COR-L47 (cell line): ENCODE data around the gene EYS.
"Not testable (repeated sequence)": the region's sequence is repeated elsewhere in the genome, so short reads cannot be mapped to it uniquely, and the experiment has no call there.

Experiments
- DNase-seq: peaks from one replicate; lab custom pipeline; 2025; lab: John Stamatoyannopoulos, UW

The EYS gene

DNA sequence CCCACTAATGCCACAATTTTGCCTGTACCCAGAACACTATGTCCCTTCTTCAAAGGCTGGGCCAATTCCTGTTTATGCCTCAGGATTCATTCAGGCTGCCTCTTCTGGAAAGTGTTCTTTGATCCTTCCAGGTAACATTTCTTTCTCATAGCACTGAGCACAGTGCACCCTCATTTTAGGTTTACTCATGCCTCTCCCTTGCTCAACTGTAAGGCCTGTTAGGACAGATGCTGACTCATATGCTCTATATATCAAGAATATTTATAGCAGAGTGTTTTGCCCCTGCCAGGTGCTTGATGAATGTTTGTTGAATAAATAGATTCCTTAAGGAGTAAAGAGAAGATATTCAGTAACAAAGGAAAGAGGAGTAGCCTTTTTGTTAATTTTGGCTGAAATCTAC is 1807.5 kb downstream of the EYS start:
- no peak for DNase-seq

- no peak for DNase-seq
Measured at GRCh38 chr6:63897952-63898351, 1809.1 kb downstream of the EYS start.

DNA sequence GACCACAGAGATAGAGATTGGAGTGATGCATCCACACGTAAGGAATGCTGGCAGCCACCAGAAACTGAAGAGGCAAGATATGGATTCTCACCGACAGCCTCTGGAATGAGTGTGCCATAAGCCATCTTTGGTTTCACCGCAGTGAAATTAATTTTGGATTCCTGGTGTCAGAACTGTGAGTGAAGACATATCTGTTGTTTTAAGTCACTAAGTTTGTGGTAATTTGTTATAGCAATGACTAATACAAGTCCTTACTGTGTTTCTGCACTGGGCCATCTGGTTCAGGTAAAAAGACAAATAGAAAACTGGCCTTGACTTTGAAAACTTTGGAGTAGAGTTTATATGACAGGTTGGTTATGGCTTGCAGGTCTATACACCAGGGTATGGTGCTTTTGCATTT is 1809.6 kb downstream of the EYS start:
- no peak for DNase-seq

DNA sequence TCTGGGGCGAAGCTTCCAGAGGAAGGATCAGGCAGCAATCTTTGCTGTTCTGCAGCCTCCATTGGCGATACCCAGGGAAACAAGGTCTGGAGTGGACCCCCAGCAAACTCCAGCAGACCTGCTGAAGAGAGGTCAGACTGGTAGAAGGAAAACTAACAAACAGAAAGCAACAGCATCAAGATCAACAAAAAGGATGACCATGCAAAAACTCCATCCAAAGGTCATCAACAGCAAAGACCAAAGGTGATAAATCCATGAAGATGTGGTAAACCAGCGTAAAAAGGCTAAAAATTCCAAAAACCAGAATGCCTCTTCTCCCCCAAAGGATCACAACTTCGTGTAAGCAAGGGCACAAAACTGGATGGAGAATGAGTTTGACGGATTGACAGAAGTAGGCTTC is 1818.6 kb downstream of the EYS start:
- no peak for DNase-seq

- not testable (repeated sequence) for DNase-seq
Measured at GRCh38 chr6:63887804-63888203, 1819.2 kb downstream of the EYS start.

- DNase-seq, result no peak
Measured at GRCh38 chr6:63887002-63887751, 1819.8 kb downstream of the EYS start.

DNA sequence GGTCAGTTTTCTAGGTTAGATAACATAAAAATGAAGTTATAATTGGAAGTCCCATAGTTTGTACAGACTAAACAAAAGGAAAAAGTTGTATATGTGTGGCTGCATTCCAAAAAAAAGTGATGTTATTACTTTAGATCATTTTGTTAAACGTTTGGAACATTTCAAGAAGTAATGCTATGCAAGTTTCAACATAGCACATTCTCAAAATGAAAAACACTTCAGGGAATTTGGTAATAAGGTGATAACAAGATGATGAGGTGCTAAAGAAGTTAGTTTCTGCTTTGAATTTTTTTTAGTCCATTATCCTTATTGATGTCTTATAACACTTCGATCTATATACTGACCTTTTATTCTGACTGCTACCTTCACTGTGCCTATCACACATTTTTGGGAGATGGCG is 1820.7 kb downstream of the EYS start:
- no peak for DNase-seq

GRCh38 chr6:63883597-63883996 is 1823.4 kb downstream of the EYS start:
- no peak for DNase-seq

- no peak for DNase-seq
Measured at GRCh38 chr6:63882208-63882607, 1824.8 kb downstream of the EYS start.

GRCh38 chr6:63881791-63882190 is 1825.2 kb downstream of the EYS start:
- DNase-seq, result no peak

- no peak for DNase-seq
Measured at GRCh38 chr6:63872233-63872632, 1834.8 kb downstream of the EYS start.

DNA sequence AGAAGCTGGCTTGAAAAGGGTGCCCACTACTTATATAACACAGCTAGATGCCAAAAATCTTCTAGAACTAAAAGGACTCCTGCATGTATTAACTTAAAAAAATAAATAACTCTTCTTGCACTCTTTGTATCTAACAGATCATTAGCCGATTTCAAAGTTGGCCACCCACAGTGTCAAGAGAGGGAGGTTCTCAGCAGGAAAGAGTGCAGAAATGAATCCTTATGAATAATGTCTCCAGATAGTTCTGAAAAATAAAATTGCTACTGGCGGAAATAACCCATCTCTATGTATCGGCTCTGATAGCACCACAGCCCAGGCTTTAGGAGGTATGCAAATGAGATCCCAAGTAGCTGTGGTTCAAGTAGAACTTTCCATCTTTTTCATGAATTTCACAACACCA is 1838.7 kb downstream of the EYS start:
- DNase-seq, result no peak

- no peak for DNase-seq
Measured at GRCh38 chr6:63864671-63865318, 1842.2 kb downstream of the EYS start.

DNA sequence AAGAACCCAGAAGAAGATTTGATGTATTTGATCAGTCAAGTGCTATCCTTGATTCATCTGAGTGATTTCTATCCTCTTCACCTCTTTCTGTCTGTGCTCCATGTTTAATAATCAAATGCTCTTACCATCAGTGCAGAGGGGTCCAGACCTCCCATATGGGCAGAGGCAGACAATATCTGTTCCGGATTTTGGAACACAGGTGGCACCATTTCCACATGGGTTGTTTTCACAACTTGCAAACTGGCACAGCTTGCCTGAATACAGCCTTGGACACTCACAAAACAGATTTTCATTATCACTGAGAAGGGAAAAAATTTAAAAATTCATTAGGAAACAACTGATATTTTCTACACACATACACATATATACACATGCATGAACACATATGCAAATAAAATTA is 1843.0 kb downstream of the EYS start:
- DNase-seq, result no peak

DNA sequence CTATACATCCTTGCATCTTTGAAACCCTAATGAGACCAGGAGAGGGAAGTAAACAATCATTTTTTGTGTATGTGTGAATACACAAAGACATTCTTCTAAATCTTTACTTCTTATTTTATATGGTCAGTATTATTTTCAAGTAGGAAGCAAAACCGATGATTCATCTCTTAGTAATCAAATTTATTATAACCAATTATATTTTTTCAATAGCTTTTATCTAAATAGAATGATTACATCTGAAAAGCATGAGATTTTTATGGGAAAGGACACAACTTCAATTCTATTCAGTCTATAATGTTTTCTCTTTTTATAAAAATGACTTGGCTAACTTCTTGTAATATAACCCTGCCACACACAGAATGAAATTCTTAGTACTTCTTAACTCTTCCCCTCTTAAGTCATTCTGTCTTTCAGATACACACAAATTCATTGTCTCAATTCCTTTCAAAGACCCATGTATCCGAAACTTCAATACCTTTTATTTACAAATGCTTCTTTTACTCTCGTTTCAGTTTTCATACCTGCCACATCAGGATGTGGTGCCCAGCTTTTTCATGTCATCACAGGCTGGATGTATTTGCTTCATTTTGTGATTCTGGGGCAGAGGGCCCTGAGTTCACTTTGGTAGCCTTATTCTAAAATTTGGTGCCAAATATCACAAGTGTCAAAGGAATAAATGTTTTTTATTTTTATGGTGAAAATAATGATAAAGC is 1844.4 kb downstream of the EYS start:
- no peak for DNase-seq

DNA sequence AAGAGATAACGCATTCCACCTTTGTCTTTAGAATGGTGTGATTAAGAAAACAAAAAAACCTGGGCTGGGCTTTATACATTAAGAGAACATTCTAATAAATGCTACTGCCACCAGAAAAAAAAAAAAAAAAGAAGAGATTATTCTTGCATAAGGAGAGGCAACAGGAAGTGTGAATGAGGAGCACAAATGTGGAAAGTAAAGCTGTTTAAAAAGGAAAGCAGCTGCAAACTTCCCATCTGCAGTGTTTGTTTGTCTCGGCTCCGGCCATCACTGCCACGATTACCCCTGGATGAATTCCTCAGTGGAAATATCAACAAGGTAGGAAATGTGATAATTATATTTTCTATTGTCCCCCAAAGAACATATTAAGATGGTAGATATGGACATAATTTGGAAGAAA is 1847.5 kb downstream of the EYS start:
- peak; percentile 5 for DNase-seq

- DNase-seq, result no peak
Measured at GRCh38 chr6:63858691-63859090, 1848.3 kb downstream of the EYS start.

GRCh38 chr6:63856271-63856670 is 1850.8 kb downstream of the EYS start:
- no peak for DNase-seq

DNA sequence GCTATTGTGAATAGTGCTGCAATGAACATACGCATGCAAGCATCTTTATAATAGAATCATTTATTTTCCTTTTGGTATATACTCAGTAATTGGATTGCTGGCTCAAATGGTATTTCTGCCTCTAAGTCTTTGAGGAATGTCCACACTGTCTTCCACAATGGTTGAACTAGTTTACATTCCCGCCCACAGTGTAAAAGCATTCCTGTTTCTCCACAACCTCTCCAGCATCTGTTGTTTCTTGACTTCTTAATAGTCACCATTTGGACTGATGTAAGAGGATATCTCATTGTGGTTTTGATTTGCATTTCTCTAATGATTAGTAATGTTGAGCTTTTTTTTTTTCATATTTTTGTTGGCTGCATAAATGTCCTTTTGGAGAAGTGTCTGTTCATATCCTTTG is 1862.7 kb downstream of the EYS start:
- DNase-seq, result no peak

DNA sequence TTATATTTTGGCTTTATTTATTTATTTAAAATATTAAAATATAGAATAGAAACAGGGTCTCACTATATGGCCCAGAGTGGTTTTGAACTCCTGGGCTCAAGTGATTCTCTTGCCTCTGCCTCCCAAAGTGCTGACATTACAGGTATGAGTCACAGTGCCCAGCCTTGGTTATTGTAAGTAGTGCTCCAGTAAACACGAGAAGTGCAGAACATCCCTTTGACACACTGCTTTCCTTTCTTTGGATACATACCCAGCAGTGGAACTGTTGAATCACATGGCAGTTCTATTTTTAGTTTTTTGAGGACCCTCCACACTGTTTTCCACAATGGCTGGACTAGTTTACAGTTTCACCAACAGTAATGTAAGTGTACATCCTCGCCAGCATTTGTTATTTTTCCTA is 1867.5 kb downstream of the EYS start:
- no peak for DNase-seq

DNA sequence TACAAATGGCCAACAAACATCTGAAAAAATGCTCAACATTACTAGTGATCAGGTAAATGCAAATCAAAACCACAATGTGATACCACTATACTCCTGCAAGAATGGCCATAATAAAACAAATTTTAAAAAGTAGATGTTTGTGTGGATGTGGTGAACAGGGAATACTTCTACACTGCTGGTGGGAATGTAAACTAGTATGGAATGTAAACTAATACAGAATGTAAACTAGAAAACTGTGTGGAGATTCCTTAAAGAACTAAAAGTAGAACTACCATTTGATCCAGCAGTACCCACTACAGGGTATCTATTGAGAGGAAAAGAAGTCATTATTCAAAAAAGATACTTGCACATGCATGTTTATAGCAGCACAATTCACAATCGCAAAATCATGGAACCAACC is 1878.3 kb downstream of the EYS start:
- not testable (repeated sequence) for DNase-seq

- DNase-seq, result no peak
Measured at GRCh38 chr6:63824722-63825121, 1882.3 kb downstream of the EYS start.

- DNase-seq, result no peak
Measured at GRCh38 chr6:63821442-63821841, 1885.6 kb downstream of the EYS start.
